HG02610 (cell line): ENCODE data around the gene SPEM2.
A peak's percentile ranks its signal among the peaks of the same experiment; 100 is the strongest.

Experiments
- ATAC-seq: cut with Tn5 transposase; IDR thresholded peaks from one replicate; pipeline ENCODE4 v1.9.1; 2021; ENCODE audit warnings: mild to moderate bottlenecking, moderate library complexity; ENCODE audit not compliant: unreplicated experiment

Gene SPEM2

DNA sequence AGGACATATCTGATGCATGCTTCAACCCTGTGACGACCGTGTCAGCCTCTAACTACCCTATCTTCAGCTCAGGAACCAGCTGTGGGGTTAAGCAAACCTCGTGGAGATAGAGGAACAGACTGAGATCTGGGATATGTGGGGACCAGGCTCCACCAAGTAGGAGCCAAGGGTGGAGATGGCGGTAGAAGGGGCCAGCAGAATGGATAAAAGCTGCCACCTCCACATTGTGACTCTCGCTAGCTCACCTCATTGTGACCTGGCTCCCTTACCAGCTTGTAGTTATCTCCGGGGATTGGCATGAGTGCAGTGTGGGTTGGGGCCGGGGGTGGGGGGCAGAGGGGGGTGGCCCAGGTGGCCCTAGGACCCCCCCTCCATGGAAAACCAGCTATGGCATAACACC lies at the start of gene SPEM2:
Gene SPEM2 (plus strand): TSS at position 301 of the 400 bp plus-strand sequence. CDS start 73 bp downstream, at position 374.
- no peak for ATAC-seq

DNA sequence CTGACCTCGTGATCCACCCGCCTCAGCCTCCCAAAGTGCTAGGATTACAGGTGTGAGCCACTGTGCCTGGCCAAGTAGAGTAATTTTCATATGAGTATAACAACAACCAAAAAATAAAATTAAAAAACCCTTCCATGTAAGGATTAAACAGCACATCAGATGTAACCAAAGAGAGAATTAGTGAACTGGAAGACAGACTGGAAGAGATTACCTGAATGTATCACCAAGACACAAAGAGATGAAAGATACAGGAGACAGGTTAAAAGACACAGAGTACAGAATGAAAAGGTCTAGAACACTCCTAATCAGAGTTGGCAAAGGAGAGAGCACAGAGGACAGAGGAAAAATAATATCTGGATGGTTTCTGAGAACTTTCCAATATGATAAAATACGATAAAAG lies 46.3 kb upstream of the SPEM2 start:
- ATAC-seq = no peak

DNA sequence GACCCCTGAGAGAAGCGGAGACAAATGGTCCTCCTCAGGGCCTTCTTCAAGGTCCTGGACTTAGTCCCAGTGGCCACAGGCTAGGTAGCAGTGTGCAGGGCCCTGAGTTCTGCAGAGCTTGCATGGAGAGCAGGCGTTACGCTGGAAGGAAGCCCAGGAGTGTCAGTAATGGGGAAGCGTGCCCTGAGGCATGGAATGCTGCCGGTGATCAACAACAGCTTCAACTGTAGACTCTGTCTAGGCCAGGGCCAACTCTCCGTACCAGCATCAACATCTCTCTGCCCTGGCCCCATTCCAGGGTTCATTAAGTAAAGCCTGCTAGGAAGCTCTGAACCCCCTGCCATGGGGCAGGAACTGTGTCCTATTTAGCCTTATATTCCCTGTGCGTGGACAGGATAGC lies 45.1 kb upstream of the SPEM2 start:
- no peak for ATAC-seq

DNA sequence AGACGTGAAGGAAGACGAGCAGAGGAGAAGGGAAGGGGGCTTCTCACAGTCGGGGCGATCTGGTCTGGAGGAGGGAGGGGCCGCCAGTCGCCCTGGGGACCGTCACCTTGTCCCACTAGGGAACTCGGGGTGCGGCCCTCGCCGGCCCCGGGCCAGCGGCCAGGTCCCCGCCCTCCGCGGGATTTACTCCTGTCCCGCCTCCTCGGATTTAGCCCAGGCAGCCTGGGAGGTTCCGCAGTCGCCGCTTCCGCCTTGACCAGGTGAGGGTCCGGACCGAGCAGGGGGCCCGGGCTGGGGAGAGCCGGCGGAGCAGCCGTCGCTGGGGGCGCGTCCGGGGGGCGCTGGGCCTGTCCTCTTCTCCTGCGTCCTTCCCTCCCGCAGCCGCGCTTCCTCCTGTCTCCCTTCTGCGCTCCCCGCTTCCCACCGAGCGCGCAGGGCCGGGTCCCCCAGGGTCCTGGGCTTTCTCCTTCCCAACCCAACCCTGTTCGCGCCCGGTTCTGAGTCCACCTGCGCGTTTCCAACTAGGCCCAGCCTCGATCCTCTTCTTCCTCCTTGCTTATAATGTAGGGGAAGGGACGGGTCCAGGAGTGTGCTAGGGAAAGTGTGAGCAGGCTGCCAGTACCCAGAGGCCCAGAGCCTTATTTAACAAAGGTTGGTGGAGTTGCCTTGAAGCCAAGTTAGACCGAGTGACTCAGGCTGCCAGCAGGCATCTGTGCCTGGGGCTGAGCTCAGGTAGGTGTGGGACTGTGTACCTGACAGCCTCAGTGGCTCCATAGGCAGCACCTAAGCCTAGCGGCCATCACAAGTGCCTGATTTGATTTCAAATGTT lies 44.3 kb upstream of the SPEM2 start, which contains the start of gene TNK1:
Gene TNK1 (plus strand): TSS at position 235 of the 829 bp plus-strand sequence. CDS start 1,838 bp downstream, outside the sequence.
- ATAC-seq = no peak

DNA sequence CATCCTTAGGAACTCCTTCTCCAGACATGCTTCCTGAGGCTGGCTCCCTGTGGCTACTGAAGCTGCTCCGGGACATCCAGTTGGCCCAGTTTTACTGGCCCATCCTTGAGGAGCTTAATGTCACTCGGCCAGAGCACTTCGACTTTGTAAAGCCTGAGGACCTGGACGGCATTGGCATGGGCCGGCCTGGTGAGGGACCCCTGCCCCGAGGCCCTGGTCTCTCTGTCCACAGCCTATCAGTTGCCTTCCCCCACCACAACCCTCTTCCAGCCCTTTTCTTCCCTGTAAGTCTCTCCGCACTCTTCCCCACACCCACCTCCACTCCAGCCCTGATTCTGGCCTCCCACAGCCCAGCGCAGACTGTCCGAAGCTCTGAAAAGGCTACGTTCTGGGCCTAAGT lies 42.5 kb upstream of the SPEM2 start:
- no peak for ATAC-seq

DNA sequence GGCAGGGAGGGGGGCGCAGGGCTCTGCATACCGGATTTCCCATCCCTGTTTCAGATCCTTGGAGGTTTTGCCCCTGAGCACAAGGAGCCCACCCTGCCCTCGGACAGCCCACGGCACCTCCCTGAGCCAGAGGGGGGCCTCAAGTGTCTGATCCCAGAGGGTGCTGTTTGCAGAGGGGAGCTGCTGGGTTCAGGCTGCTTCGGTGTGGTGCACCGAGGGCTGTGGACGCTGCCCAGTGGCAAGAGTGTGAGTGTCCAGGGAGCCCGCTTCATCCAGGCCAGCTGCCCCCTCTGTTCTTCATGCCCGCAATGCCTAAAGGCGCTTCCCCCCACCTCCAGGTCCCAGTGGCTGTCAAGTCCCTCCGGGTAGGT lies 42.1 kb upstream of the SPEM2 start:
- ATAC-seq = no peak

DNA sequence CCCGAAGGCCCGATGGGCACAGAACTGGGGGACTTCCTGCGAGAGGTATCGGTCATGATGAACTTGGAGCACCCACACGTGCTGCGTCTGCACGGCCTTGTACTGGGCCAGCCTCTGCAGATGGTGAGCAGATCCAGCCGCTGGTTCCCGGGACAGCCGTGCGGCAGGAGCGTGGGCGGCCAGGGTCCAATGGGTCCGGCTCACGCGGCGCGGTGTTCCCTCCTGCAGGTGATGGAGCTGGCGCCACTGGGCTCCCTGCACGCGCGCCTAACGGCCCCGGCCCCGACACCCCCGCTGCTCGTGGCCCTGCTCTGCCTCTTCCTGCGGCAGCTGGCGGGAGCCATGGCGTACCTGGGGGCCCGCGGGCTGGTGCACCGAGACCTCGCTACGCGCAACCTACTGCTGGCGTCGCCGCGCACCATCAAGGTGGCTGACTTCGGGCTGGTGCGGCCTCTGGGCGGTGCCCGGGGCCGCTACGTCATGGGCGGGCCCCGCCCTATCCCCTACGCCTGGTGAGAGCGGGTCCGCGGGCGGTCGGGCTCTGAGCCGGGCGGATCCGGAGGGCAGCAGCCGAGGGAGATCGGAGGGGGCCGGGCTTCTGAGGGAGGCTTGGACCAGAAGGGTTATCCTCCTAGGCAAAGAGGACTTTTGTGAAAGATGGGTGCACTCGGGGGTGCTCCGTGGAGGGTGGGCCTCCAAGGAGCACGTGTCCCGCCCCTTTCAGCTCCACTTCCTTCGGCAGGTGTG lies 41.5 kb upstream of the SPEM2 start:
- peak; percentile 72 for ATAC-seq

DNA sequence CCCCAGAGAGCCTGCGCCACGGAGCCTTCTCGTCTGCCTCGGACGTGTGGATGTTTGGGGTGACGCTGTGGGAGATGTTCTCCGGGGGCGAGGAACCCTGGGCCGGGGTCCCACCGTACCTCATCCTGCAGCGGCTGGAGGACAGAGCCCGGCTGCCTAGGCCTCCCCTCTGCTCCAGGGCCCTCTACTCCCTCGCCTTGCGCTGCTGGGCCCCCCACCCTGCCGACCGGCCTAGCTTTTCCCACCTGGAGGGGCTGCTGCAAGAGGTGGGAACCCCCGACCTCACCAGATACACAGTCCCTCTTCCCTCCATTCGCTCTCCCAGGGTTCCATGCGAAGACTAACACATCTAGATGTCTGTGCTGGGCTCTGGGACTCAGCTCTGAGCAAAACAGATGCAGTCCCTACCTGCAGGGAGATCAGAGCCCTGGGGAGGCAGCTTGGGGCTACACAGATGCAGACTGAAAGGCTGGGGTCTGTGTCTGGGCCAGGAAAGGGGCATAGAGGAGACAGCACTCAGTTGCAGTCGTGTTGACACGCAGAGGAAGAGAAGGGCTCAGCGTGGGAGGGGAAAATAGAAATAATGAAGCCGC lies 40.8 kb upstream of the SPEM2 start:
- ATAC-seq = no peak

DNA sequence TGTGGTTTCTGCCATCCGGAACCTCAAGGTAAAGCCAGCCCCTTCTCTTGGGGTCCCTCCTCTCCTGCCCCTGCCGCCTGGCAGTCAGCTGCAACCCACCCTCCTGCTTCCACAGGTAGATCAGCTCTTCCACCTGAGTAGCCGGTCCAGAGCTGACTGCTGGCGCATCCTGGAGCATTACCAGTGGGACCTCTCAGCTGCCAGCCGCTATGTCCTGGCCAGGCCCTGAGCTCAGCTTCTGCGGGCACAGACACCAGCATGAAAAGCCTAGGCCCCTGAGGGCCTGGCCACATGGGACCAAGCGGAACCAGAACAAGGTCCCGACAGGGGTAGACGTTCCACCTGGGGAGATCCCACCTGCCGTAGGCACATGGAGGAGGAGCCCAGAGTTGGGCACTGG lies 36.6 kb upstream of the SPEM2 start:
- ATAC-seq = no peak

DNA sequence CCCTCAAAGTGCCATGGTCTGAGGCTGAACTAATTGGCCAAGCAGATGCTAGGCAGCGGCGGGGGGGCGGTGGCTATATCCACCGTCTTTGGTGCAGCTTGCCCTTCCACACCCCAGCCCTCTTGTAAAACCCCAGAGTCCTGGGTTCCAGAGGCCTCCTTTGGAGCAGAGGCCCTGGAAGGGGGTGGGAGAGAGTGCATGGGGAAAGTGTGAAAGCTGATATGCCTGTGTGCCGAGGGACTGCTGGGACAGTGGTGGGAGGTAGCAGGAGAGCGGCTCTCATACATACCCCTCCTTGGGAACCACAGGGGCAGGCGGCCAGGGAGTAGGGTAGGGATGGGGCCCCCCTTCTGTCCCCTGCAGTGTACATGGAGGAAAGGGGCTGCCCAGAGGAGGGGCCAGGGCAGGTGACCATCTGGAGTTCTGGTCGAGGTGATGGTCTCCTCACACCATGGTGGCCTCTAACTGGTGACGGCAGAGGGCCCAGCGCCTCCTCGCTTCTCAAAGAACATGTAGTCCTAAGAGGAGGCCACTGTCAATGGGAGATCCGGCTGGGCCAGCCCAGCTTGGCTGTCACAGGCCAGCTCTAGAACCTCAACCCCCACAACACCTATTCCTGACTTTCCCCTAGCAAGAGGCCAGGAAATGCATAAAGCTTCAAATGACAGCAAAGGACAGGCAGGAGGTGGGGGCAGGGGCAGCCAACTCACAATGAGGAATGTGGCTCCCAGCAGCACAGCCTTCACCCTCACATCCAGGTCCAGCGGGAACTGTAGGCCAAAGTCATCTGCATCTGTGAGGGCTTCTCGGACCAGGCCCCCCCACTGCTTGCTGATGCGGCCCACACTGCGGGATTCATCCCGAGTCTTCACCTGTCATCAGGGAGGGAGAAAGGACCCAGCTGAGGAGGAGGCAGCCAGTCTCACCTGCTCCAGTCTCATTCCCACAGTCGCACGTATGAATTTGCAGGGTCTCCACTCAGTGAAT lies 35.2 kb upstream of the SPEM2 start:
- no peak for ATAC-seq

DNA sequence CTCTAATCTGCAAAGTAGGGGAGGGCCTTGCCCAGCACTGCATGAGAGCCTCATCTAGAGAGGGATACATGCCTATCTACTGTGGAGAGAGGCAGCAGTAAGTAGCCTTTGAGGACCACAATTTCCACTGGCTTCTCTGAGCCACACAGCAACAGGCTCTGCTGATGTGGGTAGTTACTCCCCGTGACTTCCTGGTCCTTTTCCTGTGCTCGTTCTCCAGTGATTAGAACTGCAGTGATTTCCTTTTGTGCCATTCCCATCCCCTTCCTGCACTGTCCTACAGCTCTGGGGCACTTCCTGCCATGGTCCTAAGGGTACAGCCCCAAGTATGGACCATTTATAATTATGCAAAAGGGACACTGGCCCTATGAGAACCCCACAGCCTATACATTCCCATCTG lies 34.1 kb upstream of the SPEM2 start:
- no peak for ATAC-seq

DNA sequence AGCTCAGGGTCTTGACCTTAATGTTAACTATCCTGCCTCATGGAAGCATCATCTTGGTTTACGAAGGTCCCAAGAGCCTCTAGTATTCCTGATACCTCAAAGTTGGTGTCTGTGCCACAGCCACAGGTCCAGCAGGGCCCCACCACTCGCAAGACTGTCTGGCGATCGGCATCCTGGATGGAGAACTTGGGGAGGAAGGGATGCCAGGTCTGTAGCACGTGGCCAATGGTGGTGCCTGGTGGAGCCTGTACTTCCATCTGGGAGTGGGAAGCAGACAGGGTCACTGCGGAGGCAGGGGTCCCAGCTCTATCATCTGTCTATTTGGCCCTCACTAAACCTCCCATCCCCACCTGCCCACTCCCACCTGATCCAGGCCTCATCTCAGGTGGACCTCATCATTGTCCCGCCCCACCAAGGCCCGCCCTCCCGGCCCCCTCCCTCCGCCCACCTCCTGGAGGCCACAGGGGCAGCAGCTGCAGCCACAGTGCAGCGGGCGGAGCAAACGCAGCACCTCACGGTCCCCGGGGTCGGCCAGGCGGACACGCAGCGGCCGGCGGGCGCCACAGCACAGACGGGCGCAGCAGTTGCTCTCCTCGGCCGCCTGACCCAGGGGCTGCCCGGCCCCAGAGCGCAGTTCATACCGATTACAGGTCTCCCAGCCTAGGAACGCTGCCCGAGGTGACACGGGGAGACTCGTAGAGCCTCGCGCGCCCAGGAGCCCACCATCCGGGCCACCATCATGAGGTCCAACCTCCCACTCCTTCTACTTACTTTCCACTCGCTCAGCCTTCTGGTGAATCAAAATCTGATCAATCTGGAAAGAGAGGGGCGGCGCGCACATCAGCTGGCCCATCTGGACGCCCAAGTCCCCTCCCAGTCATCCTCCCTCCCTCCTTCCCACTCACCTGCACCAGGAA lies 32.5 kb upstream of the SPEM2 start:
- no peak for ATAC-seq

DNA sequence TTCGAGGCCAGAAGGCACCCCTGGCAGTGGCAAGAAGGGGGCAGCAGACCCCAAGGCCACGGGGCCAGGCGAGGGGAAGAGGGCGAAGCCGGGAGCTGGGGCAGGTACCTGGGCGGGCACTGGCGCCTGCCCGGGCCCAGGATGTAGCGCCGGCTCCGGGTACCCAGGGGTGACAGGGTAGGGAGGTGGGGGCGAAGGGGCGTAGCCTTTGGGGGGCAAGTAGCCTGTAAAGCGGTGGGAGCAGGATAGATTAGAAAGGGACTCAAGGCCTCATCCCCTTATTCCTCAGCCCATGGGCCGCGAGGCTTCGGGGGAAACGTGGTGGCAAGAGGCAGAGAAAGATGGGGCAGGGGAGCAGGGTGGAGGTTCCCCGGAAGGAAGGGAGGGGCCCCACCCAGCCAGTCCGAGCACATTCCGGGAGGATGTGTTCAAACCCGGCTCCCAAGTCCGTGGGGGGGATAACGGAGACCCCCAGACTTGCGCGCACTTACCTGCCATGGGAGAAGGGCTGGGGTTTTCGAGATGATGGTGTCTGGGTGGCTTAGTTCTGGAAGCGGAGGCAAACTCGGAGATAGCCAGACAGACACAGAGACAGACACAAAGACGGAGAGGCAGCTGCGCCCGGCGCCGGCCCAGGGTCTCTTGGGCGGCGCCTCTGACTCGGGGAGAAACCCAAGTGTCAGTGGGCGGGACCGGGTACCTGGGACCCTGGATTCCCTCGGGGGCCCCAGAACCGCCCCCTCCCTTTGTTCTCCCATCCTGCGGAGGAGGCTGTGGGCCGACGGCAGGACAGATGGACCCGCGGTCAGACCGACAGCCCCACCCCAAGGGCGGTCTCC lies 31.6 kb upstream of the SPEM2 start:
- ATAC-seq = peak; percentile 38

DNA sequence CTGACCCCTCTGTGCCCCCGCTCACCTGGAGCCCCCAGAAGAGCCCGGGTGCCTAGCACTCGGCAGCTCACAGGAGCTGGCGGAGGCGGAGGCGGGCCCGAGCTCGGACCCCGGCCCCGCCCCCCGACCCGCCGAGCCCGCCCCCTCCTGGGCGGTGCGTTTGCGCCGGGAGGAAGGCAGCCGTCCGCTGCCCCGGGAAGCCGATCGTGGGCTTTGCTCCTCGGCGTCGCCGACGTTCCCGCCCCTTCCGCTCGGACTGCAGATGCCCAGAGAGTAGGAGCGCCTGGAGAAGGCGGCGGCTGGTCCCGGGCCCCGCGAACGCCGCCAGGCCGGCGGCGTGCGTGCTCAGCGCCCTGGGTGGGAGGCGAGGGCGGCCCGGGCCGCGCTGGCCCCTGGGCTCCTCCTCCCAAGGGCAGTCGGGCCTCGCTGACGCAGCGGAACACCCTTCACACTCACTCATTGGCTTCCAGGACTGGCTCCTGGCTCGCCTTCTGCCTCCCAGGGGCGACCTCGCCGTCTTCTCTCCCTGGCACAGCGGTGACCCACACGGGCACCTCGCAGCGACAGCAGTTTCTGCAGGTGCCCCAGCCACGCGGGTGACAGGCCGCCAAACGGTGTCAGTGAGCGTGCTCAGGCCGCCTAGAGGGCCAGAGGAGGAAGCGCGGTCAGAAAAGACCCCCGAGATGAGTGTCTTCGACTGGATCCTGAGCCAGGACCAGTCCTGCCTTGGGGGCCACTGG lies 30.8 kb upstream of the SPEM2 start, which contains the start of gene PLSCR3:
Gene PLSCR3 (minus strand): TSS at position 74 of the 740 bp plus-strand sequence. CDS start 415 bp downstream, outside the sequence.
- ATAC-seq = peak; percentile 72

DNA sequence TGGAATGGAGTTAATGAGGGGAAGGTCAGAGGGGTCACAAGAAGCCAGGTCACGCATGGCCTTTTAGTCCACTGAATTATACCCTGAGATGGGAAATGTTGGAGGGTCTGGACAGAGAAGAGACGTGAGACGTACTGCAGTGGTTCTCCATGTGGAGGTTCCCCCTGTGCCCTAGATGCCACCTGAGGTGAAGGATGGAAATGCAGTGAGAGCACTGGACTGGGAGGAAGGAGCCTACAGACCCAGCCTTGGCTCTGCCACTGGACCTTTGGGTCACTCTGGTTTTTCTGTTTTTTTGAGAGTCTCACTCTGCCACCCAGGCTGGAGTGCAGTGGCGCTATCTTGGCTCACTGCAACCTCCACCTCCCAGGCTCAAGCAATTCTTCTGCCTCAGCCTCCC lies 29.3 kb upstream of the SPEM2 start:
- no peak for ATAC-seq

DNA sequence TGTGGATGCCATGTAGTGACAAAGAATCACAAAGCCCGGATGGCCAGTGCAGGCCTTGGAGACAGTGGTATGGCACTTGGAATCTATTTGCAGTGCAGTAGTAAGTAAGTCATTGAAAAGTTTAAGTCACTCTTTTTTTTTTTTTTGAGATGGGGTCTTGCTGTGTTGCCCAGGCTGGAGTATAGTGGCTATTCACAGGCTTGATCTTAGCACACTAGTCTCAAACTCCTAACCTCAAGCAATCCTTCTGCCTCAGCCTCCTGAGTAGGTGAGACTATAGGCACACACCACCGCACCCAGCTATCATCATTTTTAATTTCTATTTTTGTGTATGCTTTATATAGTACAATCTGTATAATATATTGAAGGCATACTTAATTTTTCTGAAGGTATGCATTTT lies 26.8 kb upstream of the SPEM2 start:
- ATAC-seq = no peak

DNA sequence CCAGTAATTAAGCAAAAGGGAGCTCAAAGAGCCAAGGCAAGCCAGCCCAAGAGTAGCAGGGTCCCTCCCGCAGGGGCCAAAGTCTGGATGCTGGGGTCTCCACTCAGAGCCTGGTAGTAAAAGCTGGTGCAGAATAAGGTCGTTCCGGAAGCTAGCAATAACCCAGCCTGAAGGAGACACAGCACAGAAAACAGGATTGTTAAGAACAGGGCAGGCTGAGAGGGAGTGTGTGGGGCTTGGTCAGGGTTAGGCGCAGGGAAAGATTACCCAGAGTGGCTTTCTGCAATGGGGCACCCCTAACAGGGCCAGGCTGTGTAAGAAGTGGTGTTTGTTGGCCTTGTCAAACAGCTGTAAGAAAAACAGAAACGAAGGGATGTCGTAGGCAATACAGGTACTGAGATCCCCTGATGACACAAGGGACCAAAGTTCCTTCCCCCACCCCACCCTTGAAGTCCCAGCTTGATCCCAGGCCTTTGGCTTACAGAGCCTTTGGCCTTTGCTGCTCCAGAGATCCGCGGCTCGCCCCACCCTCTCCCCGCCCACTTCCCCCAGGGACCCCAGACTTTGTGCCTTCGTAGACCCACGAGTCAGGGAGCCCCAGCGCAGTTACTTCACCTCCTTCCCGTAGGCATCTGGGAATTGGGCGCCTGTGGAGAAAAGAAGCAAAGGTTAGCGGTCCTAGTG lies 22.2 kb upstream of the SPEM2 start:
- no peak for ATAC-seq

DNA sequence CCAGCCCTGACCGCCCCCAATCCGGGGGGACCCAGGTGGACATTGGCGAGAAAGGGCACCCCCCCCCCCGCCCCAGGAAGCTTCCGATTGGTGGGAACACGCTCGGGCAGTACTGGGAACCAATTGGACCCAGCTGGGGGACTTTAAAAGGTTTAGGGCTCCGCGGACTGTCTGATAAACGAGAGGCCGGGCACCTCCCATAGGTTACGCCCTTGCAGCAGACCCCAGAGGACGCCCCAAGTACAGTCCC lies 21.8 kb upstream of the SPEM2 start:
- ATAC-seq = no peak
